SK-N-SH treated with all-trans-retinoic acid at 6 μM for 48 hours (cell line): ENCODE results near the gene MAP3K20.

Source experiments
- BACH2 ChIP-seq: fragments of 250-450 bp; sonication (Bioruptor Pico); IDR thresholded peaks from 2 replicates; pipeline ENCODE4 v1.9.0; 2021; ENCODE audit warnings: mild to moderate bottlenecking, borderline replicate concordance
- CSDC2 ChIP-seq: fragments of 250-450 bp; sonication (Bioruptor Pico); IDR thresholded peaks from 2 replicates; pipeline ENCODE4 v1.5.0; 2020; ENCODE audit warnings: mild to moderate bottlenecking, moderate library complexity
- ESRRG ChIP-seq: fragments of 250-450 bp; sonication (Bioruptor Pico); IDR thresholded peaks from 2 replicates; pipeline ENCODE4 v1.6.1; 2021; ENCODE audit warnings: mild to moderate bottlenecking
- GLIS3 ChIP-seq: fragments of 250-450 bp; sonication (Bioruptor Pico); IDR thresholded peaks from 2 replicates; pipeline ENCODE4 v1.5.0; 2020; ENCODE audit warnings: mild to moderate bottlenecking, moderate library complexity
- ISL1 ChIP-seq: fragments of 250-450 bp; sonication (Bioruptor Pico); IDR thresholded peaks from 2 replicates; pipeline ENCODE4 v2.1.2; 2022; ENCODE audit warnings: mild to moderate bottlenecking, moderate library complexity
- SNAI2 ChIP-seq: fragments of 250-450 bp; sonication (Bioruptor Pico); IDR thresholded peaks from 2 replicates; pipeline ENCODE4 v1.5.0; 2020; ENCODE audit warnings: mild to moderate bottlenecking, moderate library complexity
- TCF4 ChIP-seq: fragments of 250-450 bp; sonication (Bioruptor Pico); IDR thresholded peaks from 2 replicates; pipeline ENCODE4 v1.8.0; 2021; ENCODE audit warnings: mild to moderate bottlenecking, moderate library complexity, borderline replicate concordance
- TOX ChIP-seq: fragments of 250-450 bp; sonication (Bioruptor Pico); IDR thresholded peaks from 2 replicates; pipeline ENCODE4 v1.8.0; 2021; ENCODE audit warnings: mild to moderate bottlenecking, moderate library complexity, borderline replicate concordance
- ZFP3 ChIP-seq: fragments of 250-450 bp; sonication (Bioruptor Pico); IDR thresholded peaks from 2 replicates; pipeline ENCODE4 v1.5.0; 2020; ENCODE audit warnings: mild to moderate bottlenecking, moderate library complexity
- ZFP30 ChIP-seq: fragments of 450-650 bp; formaldehyde crosslinking; IDR thresholded peaks from 2 replicates; pipeline ENCODE4 v1.5.0; 2022; ENCODE audit warnings: mild to moderate bottlenecking, moderate library complexity
- ZNF565 ChIP-seq: fragments of 450-650 bp; formaldehyde crosslinking; conservative IDR thresholded peaks from 2 replicates; pipeline ENCODE4 v1.5.0; 2020; ENCODE audit warnings: low read depth, mild to moderate bottlenecking, moderate library complexity
- TF ChIP-seq, protein P1 (sequence below): fragments of 250-450 bp; sonication (Bioruptor Pico); IDR thresholded peaks from 2 replicates; pipeline ENCODE4 v1.5.1; 2020; ENCODE audit warnings: low read depth, mild to moderate bottlenecking, moderate library complexity
- TF ChIP-seq, protein P2 (sequence below): fragments of 250-450 bp; sonication (Bioruptor Pico); IDR thresholded peaks from 2 replicates; pipeline ENCODE4 v1.5.1; 2021; ENCODE audit warnings: mild to moderate bottlenecking, moderate library complexity

DNA sequence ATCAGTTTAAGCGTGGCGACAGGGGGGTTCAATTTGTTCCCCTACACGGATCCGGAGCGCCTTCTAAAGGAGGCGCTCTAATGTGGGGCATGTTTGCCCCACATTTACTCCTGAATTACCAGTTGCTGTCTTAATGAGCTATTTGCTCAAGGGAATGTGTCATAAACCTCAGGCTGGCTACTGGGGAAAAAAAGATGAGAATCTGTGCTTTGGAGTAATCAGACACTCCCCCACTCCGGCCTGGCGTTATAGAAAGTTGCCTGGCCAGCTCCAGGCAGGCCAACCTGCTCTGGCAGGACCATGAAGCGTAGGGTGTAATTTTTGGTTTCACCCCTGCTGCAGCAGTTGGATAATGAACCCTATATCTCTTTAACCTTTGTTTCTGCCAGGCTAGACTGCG, 31.0 kb upstream of the MAP3K20 start:
- TF ChIP-seq SNAI2 (CRISPR knock-in tag) = no peak
- TF ChIP-seq, protein P1, sequence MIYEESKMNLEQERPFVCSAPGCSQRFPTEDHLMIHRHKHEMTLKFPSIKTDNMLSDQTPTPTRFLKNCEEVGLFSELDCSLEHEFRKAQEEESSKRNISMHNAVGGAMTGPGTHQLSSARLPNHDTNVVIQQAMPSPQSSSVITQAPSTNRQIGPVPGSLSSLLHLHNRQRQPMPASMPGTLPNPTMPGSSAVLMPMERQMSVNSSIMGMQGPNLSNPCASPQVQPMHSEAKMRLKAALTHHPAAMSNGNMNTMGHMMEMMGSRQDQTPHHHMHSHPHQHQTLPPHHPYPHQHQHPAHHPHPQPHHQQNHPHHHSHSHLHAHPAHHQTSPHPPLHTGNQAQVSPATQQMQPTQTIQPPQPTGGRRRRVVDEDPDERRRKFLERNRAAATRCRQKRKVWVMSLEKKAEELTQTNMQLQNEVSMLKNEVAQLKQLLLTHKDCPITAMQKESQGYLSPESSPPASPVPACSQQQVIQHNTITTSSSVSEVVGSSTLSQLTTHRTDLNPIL = no peak
- TF ChIP-seq ZFP3 (CRISPR knock-in tag) = no peak
- TF ChIP-seq CSDC2 = no peak
- TF ChIP-seq, protein P2, sequence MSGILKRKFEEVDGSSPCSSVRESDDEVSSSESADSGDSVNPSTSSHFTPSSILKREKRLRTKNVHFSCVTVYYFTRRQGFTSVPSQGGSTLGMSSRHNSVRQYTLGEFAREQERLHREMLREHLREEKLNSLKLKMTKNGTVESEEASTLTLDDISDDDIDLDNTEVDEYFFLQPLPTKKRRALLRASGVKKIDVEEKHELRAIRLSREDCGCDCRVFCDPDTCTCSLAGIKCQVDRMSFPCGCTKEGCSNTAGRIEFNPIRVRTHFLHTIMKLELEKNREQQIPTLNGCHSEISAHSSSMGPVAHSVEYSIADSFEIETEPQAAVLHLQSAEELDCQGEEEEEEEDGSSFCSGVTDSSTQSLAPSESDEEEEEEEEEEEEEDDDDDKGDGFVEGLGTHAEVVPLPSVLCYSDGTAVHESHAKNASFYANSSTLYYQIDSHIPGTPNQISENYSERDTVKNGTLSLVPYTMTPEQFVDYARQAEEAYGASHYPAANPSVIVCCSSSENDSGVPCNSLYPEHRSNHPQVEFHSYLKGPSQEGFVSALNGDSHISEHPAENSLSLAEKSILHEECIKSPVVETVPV (CRISPR knock-in tag) = no peak
- no peak for TF ChIP-seq ISL1 (CRISPR knock-in tag)
- TF ChIP-seq ZFP30 = no peak
- no peak for TF ChIP-seq TCF4 (CRISPR knock-in tag)
- no peak for TF ChIP-seq ZNF565 (CRISPR knock-in tag)
- TF ChIP-seq ESRRG (CRISPR knock-in tag) = no peak
- no peak for TF ChIP-seq BACH2 (CRISPR knock-in tag)
- TF ChIP-seq GLIS3 (CRISPR knock-in tag) = no peak
- TF ChIP-seq TOX (CRISPR knock-in tag) = no peak
